Colonic mucosa (tissue), 4 donors: ENCODE data around the gene AADAC. TPM values are rescaled to one million over a fixed set of nuclear protein-coding genes. Genes with fewer than 3 reads are reported as not detected.
A peak's percentile ranks its signal among the peaks of the same experiment; 100 is the strongest.
"Not testable (repeated sequence)": the region's sequence is repeated elsewhere in the genome, so short reads cannot be mapped to it uniquely, and the experiment has no call there.

Experiments
- DNase-seq: peaks from one replicate; pipeline ENCODE4 v3.0.0-alpha.2; 2020
- H3K27ac ChIP-seq: fragments of 200-600 bp; one replicate; pipeline ENCODE4 v1.8.0; 2021
- H3K27me3 ChIP-seq: fragments of 200-600 bp; one replicate; pipeline ENCODE4 v1.8.0; 2021
- H3K36me3 ChIP-seq: fragments of 200-600 bp; one replicate; pipeline ENCODE4 v1.8.0; 2021
- H3K4me1 ChIP-seq: fragments of 200-600 bp; one replicate; pipeline ENCODE4 v1.8.0; 2021; ENCODE audit warnings: mild to moderate bottlenecking
- H3K4me3 ChIP-seq: fragments of 200-600 bp; one replicate; pipeline ENCODE4 v1.8.0; 2021
- H3K9ac ChIP-seq, 2 donors: one replicate each; pipeline ENCODE4 v1.7.0; 2013; ENCODE audit warnings: control low read depth in 2 of 2, low read depth in 2 of 2, low read length in 2 of 2
- H3K9me3 ChIP-seq: fragments of 200-600 bp; one replicate; pipeline ENCODE4 v1.8.0; 2021
- intact Hi-C: fragments of 100-400 bp; cut with DNase I; formaldehyde crosslinking; loops from one replicate; pipeline ENCODE4 v1.14.1; 2022
- total RNA-seq, 2 donors: library from RNA; stranded (reverse); fragmentation: NEBNext Ultra II Directional in 1 of 2; extraction: Animal tissue kit (Norgen Biotek cat#: 25700) in 1 of 2; gene quantifications; one replicate each; pipeline ENCODE4 v1.2.1, GENCODE V29; 2021
- TF ChIP-seq, protein P1 (sequence below): fragments of 200-600 bp; IDR thresholded peaks from one replicate; pipeline ENCODE4 v1.8.0; 2022; ENCODE audit warnings: antibody characterized with exemption, mild to moderate bottlenecking
- donor health status: healthy.
- donor health status: DM: no; HTN: no; CAD: no.
- donor health status: DM: no; HTN: no; CAD: no.

The AADAC gene
- total RNA-seq, 2 donors from 2014 or later, result 0.15 TPM; not detected in 1

DNA sequence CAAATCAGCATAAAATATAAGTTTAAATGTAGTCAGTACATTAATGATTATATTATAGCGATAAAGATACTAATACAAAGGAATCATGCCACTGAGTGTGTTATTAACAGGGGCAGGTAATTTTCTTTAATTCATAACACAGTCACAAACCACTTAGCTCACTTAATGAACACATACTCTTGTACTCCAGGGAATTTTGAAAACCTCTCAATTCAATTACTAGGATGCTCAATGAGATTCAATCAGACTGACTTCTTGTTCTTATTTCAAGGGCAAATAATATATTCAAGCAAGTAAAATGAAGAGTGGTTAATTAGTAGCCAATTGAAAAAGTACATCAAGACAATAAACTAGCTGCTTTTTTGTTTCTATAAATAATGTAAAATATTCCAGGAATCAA, 53.8 kb downstream of the AADAC start:
- Histone ChIP-seq H3K27ac (no peak overlapping the region), H3K36me3 (no peaks in the 10 kb centered on the region), H3K9me3 (no peaks in the 10 kb centered on the region), H3K9ac (no peak overlapping the region), H3K27me3 (no peaks in the 10 kb centered on the region), H3K4me3 (no peak overlapping the region), H3K4me1 (no peaks in the 10 kb centered on the region)
- TF ChIP-seq, protein P1, sequence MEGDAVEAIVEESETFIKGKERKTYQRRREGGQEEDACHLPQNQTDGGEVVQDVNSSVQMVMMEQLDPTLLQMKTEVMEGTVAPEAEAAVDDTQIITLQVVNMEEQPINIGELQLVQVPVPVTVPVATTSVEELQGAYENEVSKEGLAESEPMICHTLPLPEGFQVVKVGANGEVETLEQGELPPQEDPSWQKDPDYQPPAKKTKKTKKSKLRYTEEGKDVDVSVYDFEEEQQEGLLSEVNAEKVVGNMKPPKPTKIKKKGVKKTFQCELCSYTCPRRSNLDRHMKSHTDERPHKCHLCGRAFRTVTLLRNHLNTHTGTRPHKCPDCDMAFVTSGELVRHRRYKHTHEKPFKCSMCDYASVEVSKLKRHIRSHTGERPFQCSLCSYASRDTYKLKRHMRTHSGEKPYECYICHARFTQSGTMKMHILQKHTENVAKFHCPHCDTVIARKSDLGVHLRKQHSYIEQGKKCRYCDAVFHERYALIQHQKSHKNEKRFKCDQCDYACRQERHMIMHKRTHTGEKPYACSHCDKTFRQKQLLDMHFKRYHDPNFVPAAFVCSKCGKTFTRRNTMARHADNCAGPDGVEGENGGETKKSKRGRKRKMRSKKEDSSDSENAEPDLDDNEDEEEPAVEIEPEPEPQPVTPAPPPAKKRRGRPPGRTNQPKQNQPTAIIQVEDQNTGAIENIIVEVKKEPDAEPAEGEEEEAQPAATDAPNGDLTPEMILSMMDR, result no peak
- DNase-seq, result no peak
- intact Hi-C loops, result no loop called here

DNA sequence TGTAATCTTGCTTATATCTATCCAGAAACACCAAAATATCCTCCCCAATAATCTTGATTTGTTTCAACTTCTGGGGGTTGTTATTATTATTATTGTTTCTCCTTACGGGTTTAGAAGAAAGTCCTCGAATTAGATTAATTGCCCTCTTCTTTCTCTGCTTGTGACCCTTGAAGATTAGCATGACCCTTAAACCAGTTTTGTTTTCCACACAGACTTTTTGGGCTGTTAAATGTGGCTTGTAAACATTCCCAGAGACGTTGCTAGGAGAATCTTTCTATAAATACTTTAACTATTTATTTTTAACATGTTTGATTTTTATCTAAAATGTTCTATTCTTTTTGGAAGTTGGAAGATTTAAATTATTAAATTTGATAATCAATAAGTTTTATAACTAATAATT, 55.3 kb downstream of the AADAC start:
- Histone ChIP-seq H3K27ac (no peak overlapping the region), H3K4me1 (no peaks in the 10 kb centered on the region), H3K27me3 (no peaks in the 10 kb centered on the region), H3K9me3 (no peaks in the 10 kb centered on the region), H3K9ac (no peak overlapping the region), H3K36me3 (no peaks in the 10 kb centered on the region), H3K4me3 (no peak overlapping the region)
- no peak for DNase-seq
- intact Hi-C loops, result no loop called here
- TF ChIP-seq, protein P1, result no peak

DNA sequence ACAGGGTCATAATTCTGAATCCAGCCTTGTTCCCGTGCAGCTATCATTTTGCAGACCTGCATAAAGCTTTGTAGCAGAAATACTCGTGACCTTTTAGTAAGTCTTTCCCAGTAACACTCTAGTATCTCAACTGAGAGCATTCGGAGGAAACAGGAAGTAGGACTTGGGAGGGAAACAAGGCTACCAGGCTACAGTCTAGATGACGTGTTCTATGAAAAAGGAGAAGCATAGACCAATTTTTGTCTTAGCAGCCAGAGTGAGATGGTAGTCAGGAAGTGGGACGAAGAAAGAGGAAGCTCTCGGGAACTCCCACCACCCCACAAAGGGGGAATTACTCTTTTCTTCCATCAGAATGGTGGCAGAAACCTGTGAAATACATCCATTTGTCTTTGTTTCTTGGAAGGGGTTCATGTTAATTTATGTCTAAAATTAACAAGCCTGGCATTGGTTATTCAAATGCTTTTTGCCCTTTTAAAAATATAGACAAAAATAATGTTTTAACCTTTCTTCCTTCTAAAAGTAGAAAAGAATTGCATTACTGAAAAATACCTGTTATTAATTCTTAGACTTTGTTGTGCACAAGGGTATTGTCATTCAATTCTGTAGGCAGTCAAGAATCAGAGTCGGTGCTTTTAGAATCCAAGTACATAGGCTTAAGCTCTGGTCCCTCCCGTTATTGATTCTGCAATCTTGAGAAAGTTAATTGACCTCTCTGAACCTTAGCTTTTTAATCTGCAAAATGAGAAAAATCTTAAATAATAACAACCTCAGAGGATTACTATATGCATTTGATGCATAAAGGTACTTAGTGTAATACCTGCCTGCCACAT, 57.9 kb downstream of the AADAC start:
- no peak for DNase-seq
- no peak overlapping the region for H3K4me3 ChIP-seq
- H3K4me1 ChIP-seq, result no peaks in the 10 kb centered on the region
- H3K9me3 ChIP-seq, result no peaks in the 10 kb centered on the region
- H3K27ac ChIP-seq, result peak overlapping the region; percentile 9
- TF ChIP-seq, protein P1, result no peak
- no peaks in the 10 kb centered on the region for H3K27me3 ChIP-seq
- intact Hi-C loops, result no loop called here
- H3K36me3 ChIP-seq, result no peaks in the 10 kb centered on the region
- no peak overlapping the region for H3K9ac ChIP-seq

DNA sequence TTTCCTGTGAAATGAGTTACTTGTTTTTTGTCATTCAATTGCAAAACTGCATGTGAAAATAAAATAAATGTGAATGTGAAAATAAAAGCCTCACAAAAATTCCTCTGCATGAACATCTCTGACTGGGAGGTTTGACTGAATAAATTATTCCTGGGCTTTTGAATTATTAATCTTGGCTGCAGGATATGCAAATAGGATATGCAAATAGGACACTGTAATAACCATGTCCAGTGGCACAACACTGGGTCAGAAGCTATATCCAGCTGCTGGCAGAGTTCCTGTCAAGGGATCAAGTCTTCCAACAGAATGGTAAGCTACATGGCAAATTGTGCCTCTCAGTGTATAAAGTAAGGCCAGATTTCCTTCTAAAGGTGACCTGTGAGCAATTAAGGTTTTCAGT, 59.5 kb downstream of the AADAC start, which contains the start of gene SUCNR1:
Gene SUCNR1, plus strand, starts transcription at position 246 of the 400 bp plus-strand sequence. CDS start 6,250 bp downstream, outside the sequence.
- Histone ChIP-seq H3K36me3 (no peaks in the 10 kb centered on the region), H3K4me3 (no peak within 1 kb of the TSS)

DNA sequence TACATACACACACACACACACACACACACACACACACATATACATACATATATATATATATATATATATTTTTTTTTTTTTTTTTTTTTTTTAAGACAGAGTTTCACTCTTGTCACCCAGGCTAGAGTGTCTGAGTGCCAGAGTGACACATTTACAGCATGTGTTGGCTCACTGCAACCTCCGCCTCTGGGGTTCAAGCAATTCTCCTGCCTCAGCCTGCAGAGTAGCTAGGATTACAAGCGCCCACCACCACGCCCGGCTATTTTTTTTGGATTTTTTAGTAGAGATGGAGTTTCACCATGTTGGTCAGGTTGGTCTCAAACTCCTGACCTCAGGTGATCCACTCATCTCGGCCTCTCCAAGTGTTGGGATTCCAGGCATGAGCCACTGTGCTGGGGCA, 60.2 kb downstream of the AADAC start:
- H3K4me3 ChIP-seq, H3K27ac ChIP-seq, DNase-seq, H3K36me3 ChIP-seq, H3K9me3 ChIP-seq, H3K4me1 ChIP-seq, intact Hi-C loops, H3K27me3 ChIP-seq, H3K9ac ChIP-seq: not testable (repeated sequence)

More for the DNA sequence above, 59.5 kb downstream of the AADAC start, which contains the start of gene SUCNR1:
- Histone ChIP-seq H3K27ac (no peak within 1 kb of the TSS), H3K9ac (no peak within 1 kb of the TSS), H3K9me3 (no peaks in the 10 kb centered on the region), H3K27me3 (no peaks in the 10 kb centered on the region), H3K4me1 (no peaks in the 10 kb centered on the region)
- intact Hi-C loops, result no loop called here
- TF ChIP-seq, protein P1, result no peak
- no peak for DNase-seq

DNA sequence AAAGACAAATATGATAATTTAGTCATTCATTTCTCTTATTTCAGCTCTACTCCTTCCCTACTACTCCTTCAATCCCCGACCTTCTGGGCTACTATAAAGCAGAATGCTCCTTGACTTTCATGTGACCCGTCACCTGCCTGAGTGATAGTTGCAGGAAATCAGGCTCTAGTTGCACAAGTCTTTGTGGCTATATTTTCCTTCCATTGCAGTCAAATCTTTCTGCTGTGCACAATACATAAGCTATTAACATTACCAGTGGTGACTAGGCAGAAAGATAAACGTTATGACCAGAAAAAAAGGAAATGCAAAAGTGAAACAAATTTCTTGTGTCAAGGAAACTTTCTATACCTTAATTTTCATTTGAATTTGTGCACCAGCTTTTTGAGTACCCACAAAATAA, 61.8 kb downstream of the AADAC start:
- Histone ChIP-seq H3K9me3 (no peaks in the 10 kb centered on the region), H3K27ac (no peak overlapping the region), H3K4me1 (no peaks in the 10 kb centered on the region), H3K27me3 (no peaks in the 10 kb centered on the region), H3K9ac (no peak overlapping the region), H3K36me3 (no peaks in the 10 kb centered on the region), H3K4me3 (no peak overlapping the region)
- intact Hi-C loops, result no loop called here
- no peak for DNase-seq
- TF ChIP-seq, protein P1, result no peak
